GM18861 (cell line): ENCODE results near the gene GCLM.
"Not testable (repeated sequence)": the region's sequence is repeated elsewhere in the genome, so short reads cannot be mapped to it uniquely, and the experiment has no call there.

Experiments
- ATAC-seq: cut with Tn5 transposase; IDR thresholded peaks from one replicate; pipeline ENCODE4 v1.9.1; 2021; ENCODE audit not compliant: unreplicated experiment

Gene GCLM

GRCh38 chr1:93909146-93910050 lies at the start of gene GCLM:
Gene GCLM (minus strand): TSS chr1:93909430. CDS start chr1:93909163, 267 bp downstream.
- peak; percentile 87 for ATAC-seq

- no peak for ATAC-seq
These were observed 49.5 kb upstream of the GCLM start for GRCh38 chr1:93958726-93959100.

GRCh38 chr1:93958032-93958725 lies 48.9 kb upstream of the GCLM start:
- ATAC-seq, result no peak

GRCh38 chr1:93955765-93956164 lies 46.5 kb upstream of the GCLM start:
- ATAC-seq, result no peak

GRCh38 chr1:93947002-93947686 lies 37.9 kb upstream of the GCLM start:
- not testable (repeated sequence) for ATAC-seq

- no peak for ATAC-seq
These were observed 29.4 kb upstream of the GCLM start for GRCh38 chr1:93938461-93939145.

- ATAC-seq, result no peak
These were observed 28.8 kb upstream of the GCLM start for GRCh38 chr1:93937997-93938396.

- no peak for ATAC-seq
These were observed 16.0 kb upstream of the GCLM start for GRCh38 chr1:93925206-93925605.

GRCh38 chr1:93919780-93920179 lies 10.6 kb upstream of the GCLM start:
- ATAC-seq, result no peak

GRCh38 chr1:93917302-93917701 lies 8.1 kb upstream of the GCLM start:
- ATAC-seq, result no peak

GRCh38 chr1:93910880-93911279 lies 1.6 kb upstream of the GCLM start:
- not testable (repeated sequence) for ATAC-seq

- no peak for ATAC-seq
These were observed 1.1 kb upstream of the GCLM start for GRCh38 chr1:93910305-93910704.

- ATAC-seq, result peak; percentile 31
These were observed 660 bp downstream of the GCLM start for GRCh38 chr1:93908394-93909145.

- no peak for ATAC-seq
These were observed 1.5 kb downstream of the GCLM start for GRCh38 chr1:93907718-93908117.

GRCh38 chr1:93906480-93906879 lies 2.8 kb downstream of the GCLM start:
- no peak for ATAC-seq

- ATAC-seq, result no peak
These were observed 3.5 kb downstream of the GCLM start for GRCh38 chr1:93905734-93906133.

GRCh38 chr1:93905051-93905450 lies 4.2 kb downstream of the GCLM start:
- no peak for ATAC-seq

- ATAC-seq, result peak; percentile 35
These were observed 5.0 kb downstream of the GCLM start for GRCh38 chr1:93904228-93904627.

GRCh38 chr1:93900723-93901504 lies 8.3 kb downstream of the GCLM start:
- no peak for ATAC-seq
